ENCODE measurements around the gene CTTNBP2. TPM values are rescaled to one million over a fixed set of nuclear protein-coding genes. Genes with fewer than 3 reads are reported as not detected.

Gene CTTNBP2
- total RNA-seq, 1 donor from 2014 or later, result 36.9 TPM

- peak overlapping the region; percentile 40 for H3K27ac Mint-ChIP-seq
- H3K36me3 Mint-ChIP-seq, result peaks cover 22% of the 10 kb centered on the region
Observed at GRCh38 chr7:117751775-117752174, 121.5 kb downstream of the CTTNBP2 start.

GRCh38 chr7:117750612-117751563 is 122.4 kb downstream of the CTTNBP2 start:
- Mint-ChIP-seq H3K27me3 (no peaks in the 10 kb centered on the region), H3K27ac (no peak overlapping the region), H3K36me3 (peaks cover 22% of the 10 kb centered on the region), H3K4me1 (ENCODE audit: unreplicated experiment) (peaks cover 8% of the 10 kb centered on the region), H3K4me3 (no peak overlapping the region), H3K9me3 (no peaks in the 10 kb centered on the region)
- peak; percentile 78 for TF ChIP-seq CTCF (conservative IDR thresholded peaks at IDR 0.05)
- DNase-seq (ENCODE audit: extremely low spot score, unreplicated experiment), result no peak

More at GRCh38 chr7:117751775-117752174, 121.5 kb downstream of the CTTNBP2 start:
- Mint-ChIP-seq H3K4me1 (ENCODE audit: unreplicated experiment) (peaks cover 8% of the 10 kb centered on the region), H3K9me3 (no peaks in the 10 kb centered on the region), H3K4me3 (no peak overlapping the region), H3K27me3 (no peaks in the 10 kb centered on the region)
- TF ChIP-seq CTCF (conservative IDR thresholded peaks at IDR 0.05), result no peak
- no peak for DNase-seq (ENCODE audit: extremely low spot score, unreplicated experiment)

GRCh38 chr7:117741962-117742361 is 131.3 kb downstream of the CTTNBP2 start:
- Mint-ChIP-seq H3K36me3 (peaks cover 54% of the 10 kb centered on the region), H3K4me1 (ENCODE audit: unreplicated experiment) (peaks cover 9% of the 10 kb centered on the region), H3K27me3 (no peaks in the 10 kb centered on the region)

GRCh38 chr7:117739085-117739484 is 134.2 kb downstream of the CTTNBP2 start:
- H3K36me3 Mint-ChIP-seq, result peaks cover 48% of the 10 kb centered on the region
- no peak overlapping the region for H3K27ac Mint-ChIP-seq
- no peak for TF ChIP-seq CTCF (conservative IDR thresholded peaks at IDR 0.05)
- H3K4me3 Mint-ChIP-seq, result no peak overlapping the region
- H3K4me1 Mint-ChIP-seq (ENCODE audit: unreplicated experiment), result peaks cover 9% of the 10 kb centered on the region
- H3K9me3 Mint-ChIP-seq, result no peaks in the 10 kb centered on the region
- DNase-seq (ENCODE audit: extremely low spot score, unreplicated experiment), result no peak
- no peaks in the 10 kb centered on the region for H3K27me3 Mint-ChIP-seq

More at GRCh38 chr7:117741962-117742361, 131.3 kb downstream of the CTTNBP2 start:
- no peaks in the 10 kb centered on the region for H3K9me3 Mint-ChIP-seq
- H3K4me3 Mint-ChIP-seq, result no peak overlapping the region
- TF ChIP-seq CTCF (conservative IDR thresholded peaks at IDR 0.05), result no peak
- no peak overlapping the region for H3K27ac Mint-ChIP-seq
- DNase-seq (ENCODE audit: extremely low spot score, unreplicated experiment), result no peak

- no peaks in the 10 kb centered on the region for H3K27me3 Mint-ChIP-seq
- H3K4me1 Mint-ChIP-seq (ENCODE audit: unreplicated experiment), result peaks cover 14% of the 10 kb centered on the region
- H3K27ac Mint-ChIP-seq, result no peak overlapping the region
- H3K36me3 Mint-ChIP-seq, result peaks cover 51% of the 10 kb centered on the region
- no peaks in the 10 kb centered on the region for H3K9me3 Mint-ChIP-seq
- DNase-seq (ENCODE audit: extremely low spot score, unreplicated experiment), result no peak
- no peak for TF ChIP-seq CTCF (conservative IDR thresholded peaks at IDR 0.05)
- no peak overlapping the region for H3K4me3 Mint-ChIP-seq
Observed at GRCh38 chr7:117737926-117738325, 135.3 kb downstream of the CTTNBP2 start.

Data from type B pancreatic cell (in vitro differentiated cells).